Stimulated activated memory B cell treated with anti-CD40 and anti-IgM and Interleukin-4, amounts not matched to agents 10 μg/mL and 1 μg/mL and 100 μg/mL, for 72 hours (primary cell): ENCODE results near the gene BRD4.
A peak's percentile ranks its signal among the peaks of the same experiment; 100 is the strongest.

Source experiments
- ATAC-seq: fragments of 150-1000 bp; cut with Tn5 transposase; 2 replicates; pipeline ENCODE4 v1.10.0; 2021
- H3K27ac Mint-ChIP-seq: one replicate; pipeline ENCODE4 v1.8.0; 2022; ENCODE audit warnings: mild to moderate bottlenecking, mixed read lengths
- H3K27me3 Mint-ChIP-seq: one replicate; pipeline ENCODE4 v1.8.0; 2022; ENCODE audit warnings: mixed read lengths
- H3K36me3 Mint-ChIP-seq: one replicate; pipeline ENCODE4 v1.8.0; 2022; ENCODE audit warnings: mixed read lengths
- H3K4me1 Mint-ChIP-seq: one replicate; pipeline ENCODE4 v1.8.0; 2022; ENCODE audit warnings: mixed read lengths
- H3K4me3 Mint-ChIP-seq: one replicate; pipeline ENCODE4 v1.8.0; 2022; ENCODE audit warnings: mild to moderate bottlenecking, moderate library complexity, mixed read lengths
- H3K9me3 Mint-ChIP-seq: one replicate; pipeline ENCODE4 v1.8.0; 2022; ENCODE audit warnings: mixed read lengths

Gene BRD4

DNA sequence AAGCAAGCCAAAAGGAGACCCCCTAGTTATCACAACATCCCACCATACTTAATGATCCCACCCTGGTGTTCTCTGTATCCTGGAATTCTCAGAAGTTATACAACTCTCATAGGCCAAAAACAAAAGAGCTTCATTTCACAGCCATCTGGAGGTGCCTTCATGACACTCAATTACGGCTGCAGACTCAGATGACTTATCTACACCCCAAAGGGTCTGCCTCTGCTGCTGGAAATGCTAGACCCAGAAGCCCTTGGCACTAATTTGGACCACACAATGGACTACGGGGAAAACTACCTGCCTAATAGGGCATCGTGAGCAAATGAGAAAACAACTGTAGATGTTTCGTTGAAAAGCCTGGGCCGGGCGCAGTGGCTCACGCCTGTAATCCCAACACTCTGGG lies 40.2 kb downstream of the BRD4 start:
- no peaks in the 10 kb centered on the region for H3K27me3 Mint-ChIP-seq
- H3K4me1 Mint-ChIP-seq, result peaks cover 99% of the 10 kb centered on the region
- H3K36me3 Mint-ChIP-seq, result peaks cover 8% of the 10 kb centered on the region
- ATAC-seq, result no peak
- H3K4me3 Mint-ChIP-seq, result no peak overlapping the region
- no peaks in the 10 kb centered on the region for H3K9me3 Mint-ChIP-seq
- no peak overlapping the region for H3K27ac Mint-ChIP-seq

DNA sequence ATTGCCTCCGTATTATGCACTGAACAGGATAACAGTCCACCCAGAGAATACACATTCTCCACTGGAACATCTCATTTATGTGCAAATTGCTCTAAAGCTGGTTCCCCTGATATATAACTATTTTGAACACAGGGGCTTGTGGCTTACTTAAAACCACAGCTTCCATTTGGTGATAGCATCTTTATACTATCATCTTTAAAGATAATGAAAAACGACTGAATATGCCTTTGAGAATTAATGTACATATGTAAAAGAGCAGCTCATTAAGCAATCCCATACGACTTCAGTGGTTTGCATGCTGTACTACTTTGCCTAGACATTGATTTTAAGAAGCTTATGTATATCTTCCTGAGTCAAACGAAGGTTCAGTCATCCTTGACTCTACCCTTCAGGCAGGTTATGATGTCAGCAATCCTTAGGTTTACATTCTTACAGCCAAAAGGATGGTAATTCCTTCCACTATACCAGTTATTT lies 40.8 kb downstream of the BRD4 start:
- ATAC-seq, result no peak
- Mint-ChIP-seq H3K4me1 (peaks cover 98% of the 10 kb centered on the region), H3K27me3 (no peaks in the 10 kb centered on the region), H3K36me3 (peaks cover 7% of the 10 kb centered on the region), H3K4me3 (no peak overlapping the region), H3K9me3 (no peaks in the 10 kb centered on the region), H3K27ac (peak overlapping the region; percentile 46)

DNA sequence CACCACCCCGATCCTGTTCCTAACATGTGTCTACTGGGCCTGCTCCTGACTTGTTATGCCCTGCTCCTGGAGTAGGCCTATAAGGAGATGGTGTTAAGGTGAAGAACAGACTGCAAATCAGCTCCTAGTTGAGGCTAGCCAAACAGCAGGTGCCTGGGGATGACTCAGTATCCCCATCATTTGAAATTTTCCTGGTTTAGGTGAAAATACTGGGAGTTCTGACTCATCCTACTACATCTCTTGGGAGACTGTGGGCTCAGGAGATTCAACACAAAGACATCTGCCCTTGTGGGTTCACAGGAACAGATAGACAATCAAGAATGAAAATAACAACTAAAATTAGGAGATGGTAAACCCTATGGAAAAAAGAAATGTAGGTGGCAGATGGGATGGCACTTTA lies 41.2 kb downstream of the BRD4 start:
- Mint-ChIP-seq H3K4me3 (no peak overlapping the region), H3K36me3 (peaks cover 2% of the 10 kb centered on the region), H3K27me3 (no peaks in the 10 kb centered on the region), H3K27ac (peak overlapping the region; percentile 46), H3K4me1 (peaks cover 98% of the 10 kb centered on the region), H3K9me3 (no peaks in the 10 kb centered on the region)
- ATAC-seq, result no peak

DNA sequence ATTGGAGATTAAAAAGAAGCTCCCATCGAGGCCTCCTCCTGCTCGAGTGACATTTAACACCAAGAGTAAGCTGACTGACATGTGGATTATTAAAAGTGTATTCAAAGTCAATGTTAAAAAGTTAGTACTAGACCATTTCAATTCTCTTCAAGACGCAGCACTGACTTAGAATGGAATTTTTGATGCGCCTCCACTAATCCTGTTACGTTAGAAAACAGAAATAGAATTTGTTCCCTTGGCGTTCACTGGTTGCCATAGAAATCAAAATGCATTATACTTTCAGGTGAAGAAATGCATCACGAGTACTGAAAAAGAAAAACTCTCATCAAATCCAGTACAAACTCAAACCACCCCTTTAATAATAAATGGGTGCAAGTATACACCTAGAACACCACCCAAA lies 42.2 kb downstream of the BRD4 start:
- Mint-ChIP-seq H3K4me1 (peaks cover 97% of the 10 kb centered on the region), H3K27me3 (no peaks in the 10 kb centered on the region), H3K4me3 (no peak overlapping the region), H3K9me3 (no peaks in the 10 kb centered on the region), H3K27ac (no peak overlapping the region), H3K36me3 (no peaks in the 10 kb centered on the region)
- ATAC-seq, result no peak

DNA sequence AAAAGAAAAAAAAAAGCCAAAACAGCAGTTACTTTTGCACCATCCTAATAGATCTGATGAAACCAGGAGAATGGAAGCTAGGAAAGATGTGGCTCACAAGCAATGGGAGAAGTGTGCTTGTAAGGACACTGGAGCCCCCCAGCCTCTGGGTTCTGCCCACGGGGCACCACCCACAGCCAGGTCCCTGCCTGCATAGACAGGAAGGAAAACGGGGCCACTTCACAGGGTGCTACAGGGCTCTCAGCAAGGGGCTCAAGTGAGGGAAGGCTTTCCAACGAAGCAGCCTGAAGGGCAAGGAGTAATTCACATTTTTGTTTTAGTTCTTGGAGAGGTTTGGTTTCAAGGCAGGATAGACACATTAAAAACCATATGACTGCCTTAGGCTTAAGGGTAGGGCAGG lies 42.7 kb downstream of the BRD4 start:
- Mint-ChIP-seq H3K9me3 (no peaks in the 10 kb centered on the region), H3K36me3 (no peaks in the 10 kb centered on the region), H3K27ac (peak overlapping the region; percentile 73), H3K4me3 (no peak overlapping the region), H3K27me3 (no peaks in the 10 kb centered on the region), H3K4me1 (peaks cover 97% of the 10 kb centered on the region)
- ATAC-seq, result no peak

DNA sequence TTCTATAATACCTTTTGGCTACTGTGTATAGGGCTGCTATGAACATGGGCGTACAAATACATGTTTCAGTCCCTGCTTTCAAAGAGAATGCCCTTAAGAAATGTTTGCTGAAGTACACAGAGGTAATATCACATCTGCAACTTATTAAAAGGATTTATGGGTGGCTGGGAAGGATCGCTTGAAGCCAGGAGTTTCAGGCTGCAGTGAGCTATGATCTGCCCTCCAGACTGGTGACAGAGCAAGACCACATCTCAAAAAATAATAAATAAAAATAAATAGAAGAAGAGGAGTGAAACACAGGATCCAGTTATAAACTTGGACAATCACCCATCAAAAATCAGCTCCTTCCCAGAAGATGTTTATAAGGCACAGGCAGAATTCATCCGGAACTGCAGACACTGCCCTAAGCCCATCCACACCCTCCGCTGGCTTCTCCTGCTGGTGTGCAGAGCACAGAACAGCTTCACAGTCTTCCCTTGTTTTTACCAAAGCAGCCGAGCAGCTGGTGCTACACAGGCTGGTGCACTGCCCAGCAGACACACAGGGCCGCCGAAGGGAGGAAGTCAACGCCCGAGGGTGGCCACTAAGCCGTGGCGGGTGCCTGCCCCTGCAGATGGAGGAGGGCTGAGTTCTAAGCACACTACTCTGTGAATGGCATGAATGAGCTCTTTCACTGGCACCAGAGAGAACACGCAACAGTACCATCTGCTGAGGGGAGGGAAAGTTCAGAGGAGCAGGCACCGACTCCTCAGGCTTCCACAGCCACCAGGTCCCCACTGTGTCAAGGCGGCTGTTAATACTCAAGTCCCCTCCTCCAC lies 44.0 kb downstream of the BRD4 start:
- peak overlapping the region; percentile 73 for H3K27ac Mint-ChIP-seq
- peak; percentile 87 for ATAC-seq
- no peaks in the 10 kb centered on the region for H3K36me3 Mint-ChIP-seq
- no peaks in the 10 kb centered on the region for H3K9me3 Mint-ChIP-seq
- H3K4me1 Mint-ChIP-seq, result peaks cover 97% of the 10 kb centered on the region
- peak overlapping the region; percentile 62 for H3K4me3 Mint-ChIP-seq
- H3K27me3 Mint-ChIP-seq, result no peaks in the 10 kb centered on the region

DNA sequence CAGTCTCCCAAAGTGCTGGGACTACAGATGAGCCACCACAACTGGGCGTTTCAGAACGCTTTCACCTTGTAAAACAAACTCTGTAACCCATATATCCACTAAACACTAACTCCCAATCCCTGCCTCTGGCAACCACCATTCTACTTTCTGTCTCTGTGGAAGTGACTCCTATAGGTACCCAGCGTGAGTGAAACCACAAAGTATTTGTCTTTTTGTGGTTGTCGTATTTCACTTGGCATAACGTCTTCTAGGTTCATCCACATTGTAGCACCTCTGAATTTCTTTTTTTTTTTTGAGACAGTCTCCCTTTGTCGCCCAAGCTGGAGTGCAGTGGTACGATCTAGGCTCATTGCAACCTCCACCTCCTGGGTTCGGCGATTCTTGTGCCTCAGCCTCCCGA lies 44.8 kb downstream of the BRD4 start:
- Mint-ChIP-seq H3K27me3 (no peaks in the 10 kb centered on the region), H3K36me3 (no peaks in the 10 kb centered on the region), H3K9me3 (no peaks in the 10 kb centered on the region), H3K4me1 (peaks cover 97% of the 10 kb centered on the region), H3K27ac (peak overlapping the region; percentile 73), H3K4me3 (peak overlapping the region; percentile 62)
- no peak for ATAC-seq

DNA sequence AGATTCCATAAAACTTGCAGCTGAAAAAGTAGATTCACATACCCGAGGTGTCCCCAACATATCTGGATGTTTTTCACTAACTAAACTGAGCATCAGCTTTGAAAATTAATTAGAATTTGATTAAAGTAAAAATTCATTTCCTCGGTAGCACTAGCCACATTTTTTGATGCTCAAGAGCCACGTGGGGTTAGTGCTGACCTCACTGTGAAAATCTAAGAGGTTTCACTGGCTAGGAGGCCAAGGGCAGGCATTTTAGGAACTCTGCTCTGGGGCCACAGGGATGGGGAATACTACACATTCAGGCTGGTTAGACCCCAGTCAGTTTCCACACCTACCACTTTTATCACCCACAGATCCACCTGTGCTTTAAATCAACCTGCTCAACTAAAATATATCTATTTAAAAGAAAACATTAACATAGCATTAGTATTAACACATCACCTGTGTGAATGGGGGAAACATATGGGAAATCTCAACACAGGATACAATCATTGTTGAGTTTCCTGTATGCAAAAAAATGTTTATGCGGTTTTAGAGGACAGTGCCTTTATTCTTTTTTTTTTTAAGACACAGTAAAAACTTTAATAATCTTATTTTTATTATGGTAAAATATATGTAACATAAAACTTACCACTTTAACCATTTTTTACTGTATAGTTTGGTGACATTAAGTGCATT lies 45.5 kb downstream of the BRD4 start:
- no peaks in the 10 kb centered on the region for H3K36me3 Mint-ChIP-seq
- ATAC-seq, result no peak
- peak overlapping the region; percentile 73 for H3K27ac Mint-ChIP-seq
- H3K9me3 Mint-ChIP-seq, result no peaks in the 10 kb centered on the region
- no peak overlapping the region for H3K4me3 Mint-ChIP-seq
- H3K4me1 Mint-ChIP-seq, result peaks cover 97% of the 10 kb centered on the region
- no peaks in the 10 kb centered on the region for H3K27me3 Mint-ChIP-seq

DNA sequence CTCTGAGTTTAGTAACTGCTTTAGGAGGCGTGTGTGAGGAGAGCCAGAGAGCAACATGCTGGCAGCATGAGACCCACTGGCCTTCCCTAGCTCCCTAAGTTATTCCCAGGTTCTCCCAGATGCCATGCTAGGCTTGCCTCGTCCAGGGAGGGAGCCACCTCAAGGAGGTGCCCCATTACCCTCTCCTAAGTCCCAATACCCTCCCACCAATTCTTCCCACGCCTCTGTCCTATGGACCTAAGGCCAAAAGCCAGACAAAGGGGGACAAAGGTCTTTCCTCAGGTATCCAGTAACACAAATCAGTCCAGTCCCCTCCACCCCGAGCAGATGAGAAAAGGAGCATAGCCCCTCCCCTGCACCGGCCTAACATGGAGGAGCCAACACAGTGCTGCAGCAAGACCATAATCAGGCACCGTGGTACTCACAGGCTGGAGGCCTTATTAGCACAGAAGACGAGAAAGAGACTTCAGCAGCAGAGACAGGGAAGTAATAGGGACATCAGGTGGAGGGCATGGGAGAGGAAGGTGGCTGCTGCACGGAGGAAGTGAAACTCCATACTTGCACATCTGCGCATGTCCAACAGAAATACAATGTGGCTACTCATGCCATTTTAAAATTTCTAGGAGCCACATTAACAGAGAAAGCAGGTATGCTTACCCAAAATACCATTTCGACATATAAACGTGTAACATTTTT lies 46.3 kb downstream of the BRD4 start:
- Mint-ChIP-seq H3K4me1 (peaks cover 97% of the 10 kb centered on the region), H3K4me3 (peak overlapping the region; percentile 71), H3K27ac (peak overlapping the region; percentile 3), H3K36me3 (no peaks in the 10 kb centered on the region), H3K9me3 (no peaks in the 10 kb centered on the region), H3K27me3 (no peaks in the 10 kb centered on the region)
- peak; percentile 87 for ATAC-seq

DNA sequence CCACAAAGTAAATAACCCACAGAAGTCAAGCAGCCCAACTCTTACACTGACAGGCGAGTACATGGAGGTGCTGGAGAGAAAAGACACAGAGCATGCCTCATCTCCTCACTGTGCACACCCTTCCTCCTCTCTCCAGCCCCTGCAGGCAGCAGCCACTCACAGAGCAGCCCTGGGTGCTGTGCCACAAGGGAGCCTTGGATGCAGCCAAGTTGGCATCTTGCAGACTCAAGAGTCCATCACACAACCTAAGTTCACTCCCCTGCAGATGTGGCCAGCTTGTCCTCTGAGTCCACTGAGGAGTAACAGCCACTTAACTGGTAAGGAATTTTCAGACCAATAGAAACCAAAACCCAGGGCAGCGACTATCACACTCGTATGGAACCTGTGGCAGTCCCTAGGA lies 47.4 kb downstream of the BRD4 start:
- Mint-ChIP-seq H3K9me3 (no peaks in the 10 kb centered on the region), H3K27me3 (no peaks in the 10 kb centered on the region), H3K36me3 (no peaks in the 10 kb centered on the region), H3K4me1 (peaks cover 97% of the 10 kb centered on the region), H3K27ac (peak overlapping the region; percentile 27), H3K4me3 (peak overlapping the region; percentile 39)
- no peak for ATAC-seq

DNA sequence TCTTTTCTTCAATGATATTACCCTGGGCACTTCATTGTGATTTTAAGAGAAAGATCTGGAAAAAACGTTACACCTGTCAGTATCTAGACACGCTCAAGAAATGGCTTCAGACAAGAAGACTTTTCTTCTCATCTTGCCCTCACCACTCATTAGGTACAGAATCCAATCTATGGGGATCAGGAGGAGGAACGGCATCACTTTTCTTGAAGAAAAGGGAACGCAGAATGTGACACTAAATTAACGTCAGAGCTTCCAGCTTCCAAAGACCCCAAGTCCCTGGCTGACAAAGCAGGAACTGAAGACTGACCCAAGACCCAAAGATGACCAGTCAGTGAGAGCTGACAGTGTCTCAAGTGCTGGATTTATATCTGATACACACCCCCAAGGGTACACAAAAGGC lies 48.2 kb downstream of the BRD4 start:
- peaks cover 97% of the 10 kb centered on the region for H3K4me1 Mint-ChIP-seq
- no peaks in the 10 kb centered on the region for H3K9me3 Mint-ChIP-seq
- no peak for ATAC-seq
- no peaks in the 10 kb centered on the region for H3K36me3 Mint-ChIP-seq
- peak overlapping the region; percentile 24 for H3K4me3 Mint-ChIP-seq
- H3K27ac Mint-ChIP-seq, result peak overlapping the region; percentile 27
- H3K27me3 Mint-ChIP-seq, result no peaks in the 10 kb centered on the region

DNA sequence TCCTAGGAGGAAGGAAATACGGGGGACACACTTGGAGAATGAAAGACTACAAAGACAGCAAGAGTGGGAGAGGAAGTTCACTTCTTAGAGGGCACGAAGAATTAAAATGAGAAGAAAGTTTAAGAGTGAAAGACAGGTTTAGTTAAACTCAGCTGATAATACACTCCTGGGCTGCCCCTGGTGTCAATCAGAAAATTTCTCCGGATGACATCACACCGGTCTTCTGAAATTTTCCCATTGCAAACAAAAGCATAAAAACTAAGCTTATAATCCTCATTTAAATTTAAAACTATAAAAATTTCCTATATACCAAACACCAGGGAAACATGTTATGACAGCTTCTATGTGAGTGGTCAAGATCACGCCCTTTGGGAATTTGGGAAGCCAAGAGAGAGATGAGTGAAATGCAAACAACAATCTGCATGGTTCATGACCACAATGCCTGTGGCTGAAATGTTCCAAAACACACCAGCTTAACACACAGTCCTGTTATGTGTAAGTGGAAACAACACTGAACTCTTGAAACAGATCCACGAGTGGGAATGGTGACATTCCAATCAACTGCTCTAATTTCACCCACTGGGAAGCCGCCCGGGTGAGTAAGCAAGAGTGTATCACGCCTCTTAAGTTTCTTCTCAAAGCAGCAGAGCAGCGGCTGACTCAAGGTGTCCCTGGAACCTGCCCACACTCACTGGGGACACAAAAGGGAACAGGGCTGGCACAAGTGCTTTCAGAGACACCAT lies 49.0 kb downstream of the BRD4 start:
- peaks cover 90% of the 10 kb centered on the region for H3K4me1 Mint-ChIP-seq
- peak overlapping the region; percentile 54 for H3K4me3 Mint-ChIP-seq
- no peaks in the 10 kb centered on the region for H3K36me3 Mint-ChIP-seq
- H3K27ac Mint-ChIP-seq, result peak overlapping the region; percentile 27
- no peaks in the 10 kb centered on the region for H3K27me3 Mint-ChIP-seq
- H3K9me3 Mint-ChIP-seq, result no peaks in the 10 kb centered on the region
- ATAC-seq, result peak; percentile 40

DNA sequence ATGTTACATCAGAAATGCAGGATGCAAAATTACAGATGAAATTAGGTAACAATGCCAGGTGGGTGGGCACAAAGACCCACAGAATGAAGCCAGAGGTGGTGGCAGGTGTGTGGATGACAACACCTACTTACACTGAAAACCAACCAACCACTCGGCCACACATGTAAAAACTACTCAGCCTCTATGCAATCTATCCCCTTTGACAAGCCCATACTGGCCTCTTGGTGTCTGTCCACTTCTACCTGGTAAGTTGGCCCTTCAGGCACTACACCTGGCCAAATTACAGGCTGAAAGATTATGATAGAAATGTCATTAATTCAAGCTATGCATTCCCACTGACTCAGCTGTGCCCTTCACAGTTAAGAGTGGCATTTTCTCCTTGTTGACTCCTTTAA lies 50.0 kb downstream of the BRD4 start:
- Mint-ChIP-seq H3K27ac (no peak overlapping the region), H3K27me3 (no peaks in the 10 kb centered on the region), H3K36me3 (no peaks in the 10 kb centered on the region), H3K9me3 (no peaks in the 10 kb centered on the region), H3K4me3 (no peak overlapping the region), H3K4me1 (peaks cover 90% of the 10 kb centered on the region)
- no peak for ATAC-seq

DNA sequence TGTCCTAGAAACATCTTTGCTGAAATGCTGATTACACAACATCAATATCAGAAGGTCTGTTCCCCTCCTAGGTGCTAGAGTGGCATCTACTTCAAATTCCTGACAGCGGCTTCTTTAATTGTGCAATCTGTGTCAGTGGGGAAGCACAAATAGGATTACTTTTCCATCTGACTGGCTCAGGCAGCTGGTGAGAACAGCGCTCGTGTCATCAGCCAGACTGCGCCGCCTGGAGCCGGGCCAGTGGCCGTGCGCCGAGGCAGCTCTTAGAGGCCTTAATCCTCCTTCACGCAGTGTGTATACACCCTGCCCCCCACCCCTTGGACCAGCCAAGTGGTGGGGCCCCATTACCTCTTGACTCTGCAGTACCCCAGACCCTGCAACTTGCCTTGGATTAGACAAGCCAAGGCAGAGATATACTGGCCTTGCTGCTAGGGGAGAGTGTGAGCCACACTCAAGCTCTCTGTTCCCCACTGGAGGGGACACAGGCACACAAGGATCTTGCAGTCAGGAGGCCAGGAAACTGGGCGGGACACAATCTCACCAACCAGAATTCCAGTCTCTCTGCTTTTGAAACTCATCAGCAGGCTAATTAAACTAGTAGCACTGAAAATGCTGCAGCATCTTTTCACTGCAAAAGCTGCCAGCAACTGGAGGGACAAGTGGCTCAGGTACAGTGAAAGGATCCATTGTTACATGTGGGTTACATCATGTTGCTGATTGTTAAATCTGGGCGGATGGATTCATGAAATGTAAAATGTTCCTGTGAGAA lies 51.2 kb downstream of the BRD4 start:
- Mint-ChIP-seq H3K9me3 (no peaks in the 10 kb centered on the region), H3K4me1 (peaks cover 90% of the 10 kb centered on the region), H3K27me3 (no peaks in the 10 kb centered on the region), H3K27ac (peak overlapping the region; percentile 46), H3K36me3 (peaks cover 5% of the 10 kb centered on the region), H3K4me3 (no peak overlapping the region)
- ATAC-seq, result no peak
